Measurements from ENCODE around the gene CPEB3.
"Not testable (repeated sequence)": the region's sequence is repeated elsewhere in the genome, so short reads cannot be mapped to it uniquely, and the experiment has no call there.

The CPEB3 gene

GRCh38 chr10:92047215-92047614 lies 243.7 kb downstream of the CPEB3 start:
- FAIRE-seq = no peak
- no peak for DNase-seq (ENCODE audit: low spot score)

GRCh38 chr10:92045641-92046106 lies 245.2 kb downstream of the CPEB3 start:
- FAIRE-seq = no peak
- no peak for DNase-seq (ENCODE audit: low spot score)

- FAIRE-seq (no peak), DNase-seq (ENCODE audit: low spot score) (no peak)
Measured at GRCh38 chr10:92042541-92042940, 248.3 kb downstream of the CPEB3 start.

GRCh38 chr10:92038949-92039348 lies 251.9 kb downstream of the CPEB3 start:
- FAIRE-seq = no peak
- DNase-seq (ENCODE audit: low spot score) = no peak

GRCh38 chr10:92033070-92033469 lies 257.8 kb downstream of the CPEB3 start:
- FAIRE-seq; DNase-seq (ENCODE audit: low spot score): not testable (repeated sequence)

- FAIRE-seq (no peak), DNase-seq (ENCODE audit: low spot score) (no peak)
Measured at GRCh38 chr10:92031580-92031979, 259.3 kb downstream of the CPEB3 start.

- FAIRE-seq (no peak), DNase-seq (ENCODE audit: low spot score) (no peak)
Measured at GRCh38 chr10:92027141-92027540, 263.7 kb downstream of the CPEB3 start.

- DNase-seq (ENCODE audit: low spot score); FAIRE-seq: not testable (repeated sequence)
Measured at GRCh38 chr10:92025340-92025739, 265.5 kb downstream of the CPEB3 start.

GRCh38 chr10:92024700-92025099 lies 266.2 kb downstream of the CPEB3 start:
- DNase-seq (ENCODE audit: low spot score) = no peak
- FAIRE-seq = no peak

- DNase-seq (ENCODE audit: low spot score) = no peak
- FAIRE-seq = no peak
Measured at GRCh38 chr10:92014620-92015019, 276.3 kb downstream of the CPEB3 start.

- DNase-seq (ENCODE audit: low spot score) (peak; percentile 75), FAIRE-seq (peak; percentile 94)
Measured at GRCh38 chr10:92011560-92012214, 279.2 kb downstream of the CPEB3 start.

- no peak for FAIRE-seq
- DNase-seq (ENCODE audit: low spot score) = no peak
Measured at GRCh38 chr10:92010047-92010735, 280.7 kb downstream of the CPEB3 start.

- no peak for DNase-seq (ENCODE audit: low spot score)
- FAIRE-seq = no peak
Measured at GRCh38 chr10:92009445-92009844, 281.4 kb downstream of the CPEB3 start.

GRCh38 chr10:92005978-92006377 lies 284.9 kb downstream of the CPEB3 start:
- no peak for DNase-seq (ENCODE audit: low spot score)
- no peak for FAIRE-seq

- no peak for DNase-seq (ENCODE audit: low spot score)
- FAIRE-seq = no peak
Measured at GRCh38 chr10:92003258-92003657, 287.6 kb downstream of the CPEB3 start.

GRCh38 chr10:92001995-92002394 lies 288.9 kb downstream of the CPEB3 start:
- DNase-seq (ENCODE audit: low spot score) (no peak), FAIRE-seq (no peak)

GRCh38 chr10:92001581-92001980 lies 289.3 kb downstream of the CPEB3 start:
- no peak for FAIRE-seq

More at GRCh38 chr10:92001581-92001980, 289.3 kb downstream of the CPEB3 start:
- no peak for DNase-seq (ENCODE audit: low spot score)

All from RCC 7860 (cell line).